Vagina (tissue), 2 donors: ENCODE data around the gene CCDC12.

Experiments used
- POLR2A ChIP-seq, 2 donors: fragments of 450-650 bp; IDR thresholded peaks; one replicate each; pipeline ENCODE4 v1.6.1; 2017; ENCODE audit warnings: antibody characterized with exemption in 2 of 2, mild to moderate bottlenecking in 2 of 2, moderate library complexity in 2 of 2
- TF ChIP-seq, protein P1 (sequence below), 3 experiments: fragments of 450-650 bp in 2 of 3; fragments of 200-600 bp in 1 of 3; sonication (generic) in 1 of 3; IDR thresholded peaks; one replicate each; pipeline ENCODE4 v1.5.1; 2017 to 2019; ENCODE audit warnings: antibody characterized with exemption in 3 of 3, mild to moderate bottlenecking in 2 of 3, moderate library complexity in 2 of 3

DNA sequence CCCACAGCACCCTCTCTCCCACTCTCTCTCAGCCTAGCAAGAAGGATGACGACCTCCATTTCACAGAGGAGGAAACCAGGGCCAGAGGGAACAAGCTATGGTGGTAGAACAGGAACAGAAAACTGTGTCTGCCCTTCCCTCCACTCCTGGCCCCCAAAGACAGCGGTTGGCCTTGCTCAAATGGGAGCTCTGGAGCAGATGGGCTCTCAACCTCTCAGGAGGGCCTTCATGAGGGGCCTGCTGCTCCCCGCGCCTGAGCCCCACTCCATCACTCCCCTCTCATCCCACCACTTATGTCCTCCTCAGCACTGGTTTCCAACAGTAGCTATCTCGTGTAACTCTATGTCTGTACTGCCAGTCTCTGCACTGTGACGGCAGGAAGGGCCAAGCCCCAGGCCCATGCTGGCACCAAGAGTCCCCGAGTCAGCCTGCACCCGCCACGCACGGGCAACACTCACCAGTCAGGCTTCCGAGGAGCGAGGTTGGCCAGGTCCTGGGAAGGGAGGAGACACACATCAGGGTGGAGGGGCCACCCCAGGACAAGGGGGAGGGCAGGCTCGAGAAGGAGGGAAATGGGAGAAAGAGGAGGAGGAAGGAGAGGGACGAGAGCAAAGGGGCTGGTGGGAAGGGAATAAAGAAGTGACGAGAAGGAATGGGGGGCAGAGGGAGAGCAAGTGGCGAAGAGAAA lies 53.5 kb downstream of the CCDC12 start:
- TF ChIP-seq, protein P1, sequence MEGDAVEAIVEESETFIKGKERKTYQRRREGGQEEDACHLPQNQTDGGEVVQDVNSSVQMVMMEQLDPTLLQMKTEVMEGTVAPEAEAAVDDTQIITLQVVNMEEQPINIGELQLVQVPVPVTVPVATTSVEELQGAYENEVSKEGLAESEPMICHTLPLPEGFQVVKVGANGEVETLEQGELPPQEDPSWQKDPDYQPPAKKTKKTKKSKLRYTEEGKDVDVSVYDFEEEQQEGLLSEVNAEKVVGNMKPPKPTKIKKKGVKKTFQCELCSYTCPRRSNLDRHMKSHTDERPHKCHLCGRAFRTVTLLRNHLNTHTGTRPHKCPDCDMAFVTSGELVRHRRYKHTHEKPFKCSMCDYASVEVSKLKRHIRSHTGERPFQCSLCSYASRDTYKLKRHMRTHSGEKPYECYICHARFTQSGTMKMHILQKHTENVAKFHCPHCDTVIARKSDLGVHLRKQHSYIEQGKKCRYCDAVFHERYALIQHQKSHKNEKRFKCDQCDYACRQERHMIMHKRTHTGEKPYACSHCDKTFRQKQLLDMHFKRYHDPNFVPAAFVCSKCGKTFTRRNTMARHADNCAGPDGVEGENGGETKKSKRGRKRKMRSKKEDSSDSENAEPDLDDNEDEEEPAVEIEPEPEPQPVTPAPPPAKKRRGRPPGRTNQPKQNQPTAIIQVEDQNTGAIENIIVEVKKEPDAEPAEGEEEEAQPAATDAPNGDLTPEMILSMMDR (IDR thresholded peaks at IDR 0.05) = no peak
- TF ChIP-seq POLR2A (IDR thresholded peaks at IDR 0.05) = no peak
